ENCODE data around the gene MMS19.

GRCh38 chr10:97474918-97475317 lies 23.3 kb downstream of the MMS19 start:
- TF ChIP-seq CTCF (IDR thresholded peaks at IDR 0.05; ENCODE audit: low read depth, low read length, poor library complexity, severe bottlenecking) = no peak
- TF ChIP-seq EZH2phosphoT487 (IDR thresholded peaks at IDR 0.05; ENCODE audit: borderline replicate concordance, low read length) = no peak
